Measurements from ENCODE around the gene C7. TPM values are rescaled to one million over a fixed set of nuclear protein-coding genes. Genes with fewer than 3 reads are reported as not detected.

The C7 gene
- polyA plus RNA-seq, 3 donors = 154 to 737 (median 477) TPM

Other genes with a start within 250 kb of the C7 start
- 10 to 100 TPM in 2 of 3 donors, 1 to 10 TPM in 1; 6.0 to 52.5 (median 18.5) TPM for gene PTGER4, start 229.6 kb upstream of the C7 start, polyA plus RNA-seq
- 1 to 10 TPM; 3.6 to 5.3 (median 4.9) TPM for gene TTC33, start 153.5 kb upstream of the C7 start, polyA plus RNA-seq
- 10 to 100 TPM; 17.8 to 38.2 (median 31.5) TPM for gene PRKAA1, start 111.1 kb upstream of the C7 start, polyA plus RNA-seq
- gene RPL37, start 74.3 kb upstream of the C7 start, polyA plus RNA-seq = 1,000 to 10,000 TPM in 2 of 3 donors, 100 to 1,000 TPM in 1; 968 to 2,235 (median 1,717) TPM
- 10 to 100 TPM in 1 of 3 donors, 1 to 10 TPM in 2; 1.7 to 19.0 (median 6.7) TPM for gene CARD6, start 68.1 kb upstream of the C7 start, polyA plus RNA-seq
- not detected for gene MROH2B, start 161.8 kb downstream of the C7 start, polyA plus RNA-seq

All from adipose tissue (tissue), 3 donors.